ENCODE data around the gene GOPC. TPM values are rescaled to one million over a fixed set of nuclear protein-coding genes. Genes with fewer than 3 reads are reported as not detected.

The GOPC gene
- total RNA-seq, 1 experiment from 2014 or later = 18.7 TPM

DNA sequence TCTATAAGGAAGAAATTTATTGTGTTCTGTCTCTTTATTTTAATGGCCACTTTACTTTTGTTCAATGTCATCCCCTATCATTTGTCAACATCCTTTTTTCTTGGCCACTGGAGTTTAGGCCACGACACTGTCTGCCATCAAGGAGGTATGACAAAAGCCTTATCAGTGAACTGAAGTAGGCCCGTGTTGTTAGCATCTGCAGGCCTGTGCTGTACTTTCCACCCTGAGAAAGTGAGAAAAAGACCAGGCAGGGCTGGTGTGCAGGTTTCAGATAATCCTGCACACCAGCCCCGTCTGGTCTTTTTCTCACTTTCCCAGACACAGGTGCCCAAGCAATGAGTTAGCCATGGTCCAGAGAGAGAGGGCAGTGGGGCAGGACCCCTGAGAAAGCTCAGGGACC is 57.6 kb downstream of the GOPC start:
- POLR2A ChIA-PET = no interaction called here
- TF ChIP-seq GTF2I (CRISPR knock-in tag; conservative IDR thresholded peaks at IDR 0.05) (no peak), RELA (CRISPR knock-in tag; IDR thresholded peaks at IDR 0.05; ENCODE audit: borderline replicate concordance) (no peak), ZNF416 (CRISPR knock-in tag; IDR thresholded peaks at IDR 0.05) (no peak)
- H3K4me3 Mint-ChIP-seq = no peak overlapping the region
- no peak for ATAC-seq
- H3K36me3 Mint-ChIP-seq = peaks cover 6% of the 10 kb centered on the region
- CTCF ChIA-PET = interaction anchor here (1.1 kb wide), 1 partner anchor 14 kb away, joined by 3 read pairs; no protein-coding TSS in a partner anchor
- no peak for DNase-seq (ENCODE audit: low spot score)
- H3K27ac Mint-ChIP-seq = no peak overlapping the region
- H3K27me3 Mint-ChIP-seq (ENCODE audit: low read depth) = peaks cover 12% of the 10 kb centered on the region
- H3K4me1 Mint-ChIP-seq = peaks cover 20% of the 10 kb centered on the region
- H3K9me3 Mint-ChIP-seq = no peaks in the 10 kb centered on the region

DNA sequence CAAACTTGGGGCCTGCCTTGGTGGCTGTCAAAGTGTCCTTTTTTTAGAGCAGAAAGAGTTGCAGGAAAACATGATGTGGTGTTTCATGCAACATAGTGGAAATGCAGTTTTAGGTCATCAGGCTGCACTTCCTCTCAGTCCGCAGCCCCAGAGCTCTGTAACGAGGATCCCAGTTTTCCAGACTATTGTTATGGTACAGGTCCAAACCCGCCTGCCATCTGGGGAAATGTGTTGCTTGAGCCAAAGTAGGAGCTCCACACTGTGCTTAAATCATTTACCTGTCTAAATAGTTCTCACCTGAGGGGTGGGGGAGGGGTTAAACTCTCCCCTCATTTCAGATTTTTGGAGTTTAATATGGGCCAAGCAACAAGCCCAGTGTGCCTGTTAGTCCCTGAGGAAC is 59.8 kb downstream of the GOPC start:
- Mint-ChIP-seq H3K27me3 (ENCODE audit: low read depth) (peaks cover 2% of the 10 kb centered on the region; the same call in 1 of the 2 replicates), H3K36me3 (peaks cover 11% of the 10 kb centered on the region), H3K4me1 (peaks cover 4% of the 10 kb centered on the region), H3K27ac (no peak overlapping the region), H3K9me3 (no peaks in the 10 kb centered on the region), H3K4me3 (no peak overlapping the region)
- ATAC-seq = no peak; the same call in 1 of the 2 replicates
- DNase-seq (ENCODE audit: low spot score) = no peak
- ChIA-PET CTCF (interaction anchor here (1.1 kb wide), 1 partner anchor 93 kb away, joined by 3 read pairs; no protein-coding TSS in a partner anchor), POLR2A (interaction anchor here (0.9 kb wide), 1 partner anchor 60 kb away, joined by 3 read pairs; the partner anchor contains the start of gene DCBLD1)
- TF ChIP-seq, protein P1, sequence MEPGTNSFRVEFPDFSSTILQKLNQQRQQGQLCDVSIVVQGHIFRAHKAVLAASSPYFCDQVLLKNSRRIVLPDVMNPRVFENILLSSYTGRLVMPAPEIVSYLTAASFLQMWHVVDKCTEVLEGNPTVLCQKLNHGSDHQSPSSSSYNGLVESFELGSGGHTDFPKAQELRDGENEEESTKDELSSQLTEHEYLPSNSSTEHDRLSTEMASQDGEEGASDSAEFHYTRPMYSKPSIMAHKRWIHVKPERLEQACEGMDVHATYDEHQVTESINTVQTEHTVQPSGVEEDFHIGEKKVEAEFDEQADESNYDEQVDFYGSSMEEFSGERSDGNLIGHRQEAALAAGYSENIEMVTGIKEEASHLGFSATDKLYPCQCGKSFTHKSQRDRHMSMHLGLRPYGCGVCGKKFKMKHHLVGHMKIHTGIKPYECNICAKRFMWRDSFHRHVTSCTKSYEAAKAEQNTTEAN (CRISPR knock-in tag; IDR thresholded peaks at IDR 0.05) = no peak
- TF ChIP-seq, protein P2, sequence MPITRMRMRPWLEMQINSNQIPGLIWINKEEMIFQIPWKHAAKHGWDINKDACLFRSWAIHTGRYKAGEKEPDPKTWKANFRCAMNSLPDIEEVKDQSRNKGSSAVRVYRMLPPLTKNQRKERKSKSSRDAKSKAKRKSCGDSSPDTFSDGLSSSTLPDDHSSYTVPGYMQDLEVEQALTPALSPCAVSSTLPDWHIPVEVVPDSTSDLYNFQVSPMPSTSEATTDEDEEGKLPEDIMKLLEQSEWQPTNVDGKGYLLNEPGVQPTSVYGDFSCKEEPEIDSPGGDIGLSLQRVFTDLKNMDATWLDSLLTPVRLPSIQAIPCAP (CRISPR knock-in tag; IDR thresholded peaks at IDR 0.05) = no peak
- no peak for TF ChIP-seq TP53 (CRISPR knock-in tag; IDR thresholded peaks at IDR 0.05)
- TF ChIP-seq, protein P3, sequence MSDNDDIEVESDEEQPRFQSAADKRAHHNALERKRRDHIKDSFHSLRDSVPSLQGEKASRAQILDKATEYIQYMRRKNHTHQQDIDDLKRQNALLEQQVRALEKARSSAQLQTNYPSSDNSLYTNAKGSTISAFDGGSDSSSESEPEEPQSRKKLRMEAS (CRISPR knock-in tag; IDR thresholded peaks at IDR 0.05) = no peak
- no peak for TF ChIP-seq CREM (CRISPR knock-in tag; IDR thresholded peaks at IDR 0.05)
- no peak for TF ChIP-seq HMGA2 (CRISPR knock-in tag; IDR thresholded peaks at IDR 0.05)
- TF ChIP-seq, protein P4, sequence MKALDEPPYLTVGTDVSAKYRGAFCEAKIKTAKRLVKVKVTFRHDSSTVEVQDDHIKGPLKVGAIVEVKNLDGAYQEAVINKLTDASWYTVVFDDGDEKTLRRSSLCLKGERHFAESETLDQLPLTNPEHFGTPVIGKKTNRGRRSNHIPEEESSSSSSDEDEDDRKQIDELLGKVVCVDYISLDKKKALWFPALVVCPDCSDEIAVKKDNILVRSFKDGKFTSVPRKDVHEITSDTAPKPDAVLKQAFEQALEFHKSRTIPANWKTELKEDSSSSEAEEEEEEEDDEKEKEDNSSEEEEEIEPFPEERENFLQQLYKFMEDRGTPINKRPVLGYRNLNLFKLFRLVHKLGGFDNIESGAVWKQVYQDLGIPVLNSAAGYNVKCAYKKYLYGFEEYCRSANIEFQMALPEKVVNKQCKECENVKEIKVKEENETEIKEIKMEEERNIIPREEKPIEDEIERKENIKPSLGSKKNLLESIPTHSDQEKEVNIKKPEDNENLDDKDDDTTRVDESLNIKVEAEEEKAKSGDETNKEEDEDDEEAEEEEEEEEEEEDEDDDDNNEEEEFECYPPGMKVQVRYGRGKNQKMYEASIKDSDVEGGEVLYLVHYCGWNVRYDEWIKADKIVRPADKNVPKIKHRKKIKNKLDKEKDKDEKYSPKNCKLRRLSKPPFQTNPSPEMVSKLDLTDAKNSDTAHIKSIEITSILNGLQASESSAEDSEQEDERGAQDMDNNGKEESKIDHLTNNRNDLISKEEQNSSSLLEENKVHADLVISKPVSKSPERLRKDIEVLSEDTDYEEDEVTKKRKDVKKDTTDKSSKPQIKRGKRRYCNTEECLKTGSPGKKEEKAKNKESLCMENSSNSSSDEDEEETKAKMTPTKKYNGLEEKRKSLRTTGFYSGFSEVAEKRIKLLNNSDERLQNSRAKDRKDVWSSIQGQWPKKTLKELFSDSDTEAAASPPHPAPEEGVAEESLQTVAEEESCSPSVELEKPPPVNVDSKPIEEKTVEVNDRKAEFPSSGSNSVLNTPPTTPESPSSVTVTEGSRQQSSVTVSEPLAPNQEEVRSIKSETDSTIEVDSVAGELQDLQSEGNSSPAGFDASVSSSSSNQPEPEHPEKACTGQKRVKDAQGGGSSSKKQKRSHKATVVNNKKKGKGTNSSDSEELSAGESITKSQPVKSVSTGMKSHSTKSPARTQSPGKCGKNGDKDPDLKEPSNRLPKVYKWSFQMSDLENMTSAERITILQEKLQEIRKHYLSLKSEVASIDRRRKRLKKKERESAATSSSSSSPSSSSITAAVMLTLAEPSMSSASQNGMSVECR (CRISPR knock-in tag; IDR thresholded peaks at IDR 0.05; ENCODE audit: borderline replicate concordance) = no peak
- TF ChIP-seq NR2C2 (CRISPR knock-in tag; IDR thresholded peaks at IDR 0.05) = no peak
- TF ChIP-seq, protein P5, sequence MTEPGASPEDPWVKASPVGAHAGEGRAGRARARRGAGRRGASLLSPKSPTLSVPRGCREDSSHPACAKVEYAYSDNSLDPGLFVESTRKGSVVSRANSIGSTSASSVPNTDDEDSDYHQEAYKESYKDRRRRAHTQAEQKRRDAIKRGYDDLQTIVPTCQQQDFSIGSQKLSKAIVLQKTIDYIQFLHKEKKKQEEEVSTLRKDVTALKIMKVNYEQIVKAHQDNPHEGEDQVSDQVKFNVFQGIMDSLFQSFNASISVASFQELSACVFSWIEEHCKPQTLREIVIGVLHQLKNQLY (CRISPR knock-in tag; IDR thresholded peaks at IDR 0.05) = no peak
- TF ChIP-seq ZBTB21 (CRISPR knock-in tag; IDR thresholded peaks at IDR 0.05; ENCODE audit: borderline replicate concordance) = no peak
- TF ChIP-seq, protein P6, sequence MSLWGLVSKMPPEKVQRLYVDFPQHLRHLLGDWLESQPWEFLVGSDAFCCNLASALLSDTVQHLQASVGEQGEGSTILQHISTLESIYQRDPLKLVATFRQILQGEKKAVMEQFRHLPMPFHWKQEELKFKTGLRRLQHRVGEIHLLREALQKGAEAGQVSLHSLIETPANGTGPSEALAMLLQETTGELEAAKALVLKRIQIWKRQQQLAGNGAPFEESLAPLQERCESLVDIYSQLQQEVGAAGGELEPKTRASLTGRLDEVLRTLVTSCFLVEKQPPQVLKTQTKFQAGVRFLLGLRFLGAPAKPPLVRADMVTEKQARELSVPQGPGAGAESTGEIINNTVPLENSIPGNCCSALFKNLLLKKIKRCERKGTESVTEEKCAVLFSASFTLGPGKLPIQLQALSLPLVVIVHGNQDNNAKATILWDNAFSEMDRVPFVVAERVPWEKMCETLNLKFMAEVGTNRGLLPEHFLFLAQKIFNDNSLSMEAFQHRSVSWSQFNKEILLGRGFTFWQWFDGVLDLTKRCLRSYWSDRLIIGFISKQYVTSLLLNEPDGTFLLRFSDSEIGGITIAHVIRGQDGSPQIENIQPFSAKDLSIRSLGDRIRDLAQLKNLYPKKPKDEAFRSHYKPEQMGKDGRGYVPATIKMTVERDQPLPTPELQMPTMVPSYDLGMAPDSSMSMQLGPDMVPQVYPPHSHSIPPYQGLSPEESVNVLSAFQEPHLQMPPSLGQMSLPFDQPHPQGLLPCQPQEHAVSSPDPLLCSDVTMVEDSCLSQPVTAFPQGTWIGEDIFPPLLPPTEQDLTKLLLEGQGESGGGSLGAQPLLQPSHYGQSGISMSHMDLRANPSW (CRISPR knock-in tag; conservative IDR thresholded peaks at IDR 0.05; ENCODE audit: low read depth) = no peak
- no peak for TF ChIP-seq ESRRA (CRISPR knock-in tag; IDR thresholded peaks at IDR 0.05; ENCODE audit: borderline replicate concordance)
- TF ChIP-seq IRF2 (CRISPR knock-in tag; IDR thresholded peaks at IDR 0.05; ENCODE audit: borderline replicate concordance, low read depth) = no peak
- TF ChIP-seq, protein P7, sequence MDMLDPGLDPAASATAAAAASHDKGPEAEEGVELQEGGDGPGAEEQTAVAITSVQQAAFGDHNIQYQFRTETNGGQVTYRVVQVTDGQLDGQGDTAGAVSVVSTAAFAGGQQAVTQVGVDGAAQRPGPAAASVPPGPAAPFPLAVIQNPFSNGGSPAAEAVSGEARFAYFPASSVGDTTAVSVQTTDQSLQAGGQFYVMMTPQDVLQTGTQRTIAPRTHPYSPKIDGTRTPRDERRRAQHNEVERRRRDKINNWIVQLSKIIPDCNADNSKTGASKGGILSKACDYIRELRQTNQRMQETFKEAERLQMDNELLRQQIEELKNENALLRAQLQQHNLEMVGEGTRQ (CRISPR knock-in tag; IDR thresholded peaks at IDR 0.05) = no peak
- TF ChIP-seq, protein P8, sequence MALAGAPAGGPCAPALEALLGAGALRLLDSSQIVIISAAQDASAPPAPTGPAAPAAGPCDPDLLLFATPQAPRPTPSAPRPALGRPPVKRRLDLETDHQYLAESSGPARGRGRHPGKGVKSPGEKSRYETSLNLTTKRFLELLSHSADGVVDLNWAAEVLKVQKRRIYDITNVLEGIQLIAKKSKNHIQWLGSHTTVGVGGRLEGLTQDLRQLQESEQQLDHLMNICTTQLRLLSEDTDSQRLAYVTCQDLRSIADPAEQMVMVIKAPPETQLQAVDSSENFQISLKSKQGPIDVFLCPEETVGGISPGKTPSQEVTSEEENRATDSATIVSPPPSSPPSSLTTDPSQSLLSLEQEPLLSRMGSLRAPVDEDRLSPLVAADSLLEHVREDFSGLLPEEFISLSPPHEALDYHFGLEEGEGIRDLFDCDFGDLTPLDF (CRISPR knock-in tag; IDR thresholded peaks at IDR 0.05) = no peak
- TF ChIP-seq FOXP1 (CRISPR knock-in tag; IDR thresholded peaks at IDR 0.05; ENCODE audit: borderline replicate concordance) = no peak
- TF ChIP-seq JUN (CRISPR knock-in tag; IDR thresholded peaks at IDR 0.05) = no peak
- TF ChIP-seq, protein P9, sequence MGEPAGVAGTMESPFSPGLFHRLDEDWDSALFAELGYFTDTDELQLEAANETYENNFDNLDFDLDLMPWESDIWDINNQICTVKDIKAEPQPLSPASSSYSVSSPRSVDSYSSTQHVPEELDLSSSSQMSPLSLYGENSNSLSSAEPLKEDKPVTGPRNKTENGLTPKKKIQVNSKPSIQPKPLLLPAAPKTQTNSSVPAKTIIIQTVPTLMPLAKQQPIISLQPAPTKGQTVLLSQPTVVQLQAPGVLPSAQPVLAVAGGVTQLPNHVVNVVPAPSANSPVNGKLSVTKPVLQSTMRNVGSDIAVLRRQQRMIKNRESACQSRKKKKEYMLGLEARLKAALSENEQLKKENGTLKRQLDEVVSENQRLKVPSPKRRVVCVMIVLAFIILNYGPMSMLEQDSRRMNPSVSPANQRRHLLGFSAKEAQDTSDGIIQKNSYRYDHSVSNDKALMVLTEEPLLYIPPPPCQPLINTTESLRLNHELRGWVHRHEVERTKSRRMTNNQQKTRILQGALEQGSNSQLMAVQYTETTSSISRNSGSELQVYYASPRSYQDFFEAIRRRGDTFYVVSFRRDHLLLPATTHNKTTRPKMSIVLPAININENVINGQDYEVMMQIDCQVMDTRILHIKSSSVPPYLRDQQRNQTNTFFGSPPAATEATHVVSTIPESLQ (CRISPR knock-in tag; IDR thresholded peaks at IDR 0.05) = no peak
